ENCODE results near the gene CPNE4. TPM values are rescaled to one million over a fixed set of nuclear protein-coding genes. Genes with fewer than 3 reads are reported as not detected.

Gene CPNE4
- total RNA-seq, 2 donors from 2014 or later: 0.31 to 28.0 TPM

GRCh38 chr3:132006605-132007204 lies 28.1 kb downstream of the CPNE4 start:
- peak; percentile 40 to 61 for TF ChIP-seq CTCF (IDR thresholded peaks at IDR 0.05)
- no peaks in the 10 kb centered on the region for H3K9me3 ChIP-seq
- no peaks in the 10 kb centered on the region for H3K27me3 ChIP-seq
- no peak overlapping the region for H3K27ac ChIP-seq
- H3K36me3 ChIP-seq: no peaks in the 10 kb centered on the region
- no peak for DNase-seq (ENCODE audit: low spot score)
- H3K4me1 ChIP-seq: no peaks in the 10 kb centered on the region
- no peak overlapping the region for H3K4me3 ChIP-seq

DNA sequence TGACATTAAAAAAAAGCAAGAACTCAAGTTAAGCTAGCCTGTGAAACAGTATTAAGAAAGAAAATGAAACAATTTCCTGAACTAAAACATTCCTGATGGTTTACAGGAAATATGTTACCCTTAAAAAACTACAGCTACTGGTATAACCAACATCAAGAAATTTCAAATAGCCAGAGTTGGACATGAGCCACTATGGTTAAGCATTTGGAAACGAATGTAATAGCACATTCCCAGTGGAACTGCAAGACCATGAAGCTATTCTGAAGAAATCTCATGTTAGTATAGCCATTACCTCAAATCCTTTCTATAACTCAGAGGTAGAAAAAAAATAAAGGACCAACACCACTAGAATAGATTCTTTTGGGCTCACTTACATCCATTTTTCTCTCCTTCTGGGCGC lies 30.2 kb downstream of the CPNE4 start:
- H3K36me3 ChIP-seq: no peaks in the 10 kb centered on the region
- H3K9me3 ChIP-seq: no peaks in the 10 kb centered on the region
- H3K27ac ChIP-seq: no peak overlapping the region
- H3K4me3 ChIP-seq: no peak overlapping the region
- no peaks in the 10 kb centered on the region for H3K4me1 ChIP-seq
- no peak for TF ChIP-seq CTCF (IDR thresholded peaks at IDR 0.05)
- DNase-seq (ENCODE audit: low spot score): no peak
- H3K27me3 ChIP-seq: no peaks in the 10 kb centered on the region

- no peak for TF ChIP-seq CTCF (IDR thresholded peaks at IDR 0.05)
- Histone ChIP-seq H3K27me3 (no peaks in the 10 kb centered on the region), H3K4me1 (no peaks in the 10 kb centered on the region), H3K27ac (no peak overlapping the region), H3K4me3 (no peak overlapping the region), H3K36me3 (no peaks in the 10 kb centered on the region), H3K9me3 (no peaks in the 10 kb centered on the region)
- no peak for DNase-seq (ENCODE audit: low spot score)
Measured at GRCh38 chr3:132003685-132004084, 31.1 kb downstream of the CPNE4 start.

- H3K4me1 ChIP-seq: no peaks in the 10 kb centered on the region
- H3K36me3 ChIP-seq: no peaks in the 10 kb centered on the region
- no peak overlapping the region for H3K4me3 ChIP-seq
- DNase-seq (ENCODE audit: low spot score): no peak
- no peak for TF ChIP-seq CTCF (IDR thresholded peaks at IDR 0.05)
- no peak overlapping the region for H3K27ac ChIP-seq
- no peaks in the 10 kb centered on the region for H3K9me3 ChIP-seq
- no peaks in the 10 kb centered on the region for H3K27me3 ChIP-seq
Measured at GRCh38 chr3:132001999-132002398, 32.8 kb downstream of the CPNE4 start.

- DNase-seq (ENCODE audit: low spot score): no peak
- H3K4me1 ChIP-seq: no peaks in the 10 kb centered on the region
- no peaks in the 10 kb centered on the region for H3K36me3 ChIP-seq
Measured at GRCh38 chr3:132001036-132001435, 33.8 kb downstream of the CPNE4 start.

More at GRCh38 chr3:132001036-132001435, 33.8 kb downstream of the CPNE4 start:
- no peak overlapping the region for H3K4me3 ChIP-seq
- no peaks in the 10 kb centered on the region for H3K27me3 ChIP-seq
- no peak overlapping the region for H3K27ac ChIP-seq
- TF ChIP-seq CTCF (IDR thresholded peaks at IDR 0.05): no peak
- no peaks in the 10 kb centered on the region for H3K9me3 ChIP-seq
